Fibroblast of lung (primary cell): ENCODE measurements around the gene CNGA2. TPM values are rescaled to one million over a fixed set of nuclear protein-coding genes. Genes with fewer than 3 reads are reported as not detected.
A peak's percentile ranks its signal among the peaks of the same experiment; 100 is the strongest.

Source experiments
- DNase-seq, 2 donors: peaks; one replicate each; pipeline versions ENCODE4 v3.0.0 to v3.0.0-alpha.2; 2010; ENCODE audit warnings: low read depth in 2 of 2
- H2AFZ ChIP-seq: 2 replicates; pipeline ENCODE4 v1.5.1; 2012; ENCODE audit warnings: low read length, control low read depth, inconsistent platforms
- H3K27ac ChIP-seq: 2 replicates; pipeline ENCODE4 v1.5.1; 2011; ENCODE audit warnings: low read length, control low read depth; ENCODE audit not compliant: insufficient read depth
- H3K27me3 ChIP-seq: 2 replicates; pipeline ENCODE4 v1.5.1; 2011; ENCODE audit warnings: mild to moderate bottlenecking, low read length; ENCODE audit not compliant: control insufficient read depth, insufficient read depth
- H3K36me3 ChIP-seq: 2 replicates; pipeline ENCODE4 v1.5.1; 2011; ENCODE audit warnings: low read length; ENCODE audit not compliant: control insufficient read depth, insufficient read depth
- H3K4me1 ChIP-seq: 2 replicates; pipeline ENCODE4 v1.5.1; 2011; ENCODE audit warnings: low read length; ENCODE audit not compliant: control insufficient read depth, insufficient read depth; ENCODE audit errors: extremely low read depth
- H3K4me2 ChIP-seq: 2 replicates; pipeline ENCODE4 v1.5.1; 2011; ENCODE audit warnings: low read length, control low read depth; ENCODE audit not compliant: insufficient read depth; ENCODE audit errors: extremely low read depth
- H3K4me3 ChIP-seq, 4 experiments: fragments of 200-600 bp in 1 of 4; sonication (generic) in 1 of 4; replicated peaks in 1 of 4; 2 replicates each; pipeline ENCODE4 v1.5.1; 2011 to 2016; ENCODE audit warnings: low read length in 4 of 4, low read depth in 3 of 4, mild to moderate bottlenecking in 3 of 4, control low read depth in 2 of 4, inconsistent platforms in 1 of 4, mixed read lengths in 1 of 4; ENCODE audit not compliant: insufficient read depth in 1 of 4; ENCODE audit errors: control extremely low read depth in 1 of 4
- H3K79me2 ChIP-seq: 2 replicates; pipeline ENCODE4 v1.5.1; 2012; ENCODE audit warnings: mild to moderate bottlenecking, low read length, inconsistent platforms; ENCODE audit not compliant: control insufficient read depth, insufficient read depth
- H3K9ac ChIP-seq: 2 replicates; pipeline ENCODE4 v1.5.1; 2011; ENCODE audit warnings: mild to moderate bottlenecking, low read length, control low read depth; ENCODE audit not compliant: insufficient read depth
- H3K9me3 ChIP-seq: 2 replicates; pipeline ENCODE4 v1.5.1; 2012; ENCODE audit warnings: low read depth, low read length; ENCODE audit not compliant: control insufficient read depth, insufficient read depth
- H4K20me1 ChIP-seq: 2 replicates; pipeline ENCODE4 v1.5.1; 2011; ENCODE audit warnings: low read length; ENCODE audit not compliant: control insufficient read depth, insufficient read depth; ENCODE audit errors: extremely low read depth
- EZH2 ChIP-seq: IDR thresholded peaks from 2 replicates; pipeline ENCODE4 v1.5.1; 2012; ENCODE audit warnings: low read length, control low read depth, mild to moderate bottlenecking; ENCODE audit errors: missing control alignments
- polyA plus RNA-seq, 2 donors: library from polyadenylated mRNA; depleted of rRNA in 1 of 2; stranded (reverse) in 1 of 2; unstranded in 1 of 2; fragments of >200 nt; gene quantifications; 2 replicates each; pipeline ENCODE4 v1.2.1, GENCODE V29; 2011 to 2012; ENCODE audit warnings: missing spikeins in 1 of 2
- total RNA-seq: library from RNA; depleted of rRNA; stranded (reverse); fragments of >200 nt; gene quantifications from 2 replicates; pipeline ENCODE4 v1.2.1, GENCODE V29; 2014
- TF ChIP-seq, protein P1 (sequence below), 2 donors: IDR thresholded peaks in 1 of 2; conservative IDR thresholded peaks in 1 of 2; 1 replicate in 1 of 2; 2 replicates in 1 of 2; pipeline ENCODE4 v1.5.1; 2011 to 2012; ENCODE audit warnings: low read length in 2 of 2, control low read depth in 1 of 2, inconsistent platforms in 1 of 2, low read depth in 1 of 2, mild to moderate bottlenecking in 1 of 2

The CNGA2 gene
- total and polyA plus RNA-seq, 2 donors (not counting 1 experiment from before 2014, with no cell fraction given), result not detected

- H3K4me3 ChIP-seq, result no peak overlapping the region
- no peaks in the 10 kb centered on the region for H3K9me3 ChIP-seq
- H3K27ac ChIP-seq, result no peak overlapping the region
- no peak for DNase-seq
- no peaks in the 10 kb centered on the region for H4K20me1 ChIP-seq
- H3K9ac ChIP-seq, result no peak overlapping the region
- no peak overlapping the region for H2AFZ ChIP-seq
- H3K4me2 ChIP-seq, result no peak overlapping the region
- H3K27me3 ChIP-seq, result no peaks in the 10 kb centered on the region
- H3K4me1 ChIP-seq, result no peaks in the 10 kb centered on the region
- H3K36me3 ChIP-seq, result no peaks in the 10 kb centered on the region
- no peak for TF ChIP-seq EZH2
- no peaks in the 10 kb centered on the region for H3K79me2 ChIP-seq
Measured at GRCh38 chrX:151780621-151781020, 46.1 kb downstream of the CNGA2 start.

- peak overlapping the region; percentile 59 for H3K4me2 ChIP-seq
- H2AFZ ChIP-seq, result no peak overlapping the region
- H3K36me3 ChIP-seq, result no peaks in the 10 kb centered on the region
- H3K4me3 ChIP-seq, result no peak overlapping the region
- no peaks in the 10 kb centered on the region for H3K9me3 ChIP-seq
- peak; percentile 52 to 96 for DNase-seq
- H3K4me1 ChIP-seq, result no peaks in the 10 kb centered on the region
- TF ChIP-seq, protein P1, sequence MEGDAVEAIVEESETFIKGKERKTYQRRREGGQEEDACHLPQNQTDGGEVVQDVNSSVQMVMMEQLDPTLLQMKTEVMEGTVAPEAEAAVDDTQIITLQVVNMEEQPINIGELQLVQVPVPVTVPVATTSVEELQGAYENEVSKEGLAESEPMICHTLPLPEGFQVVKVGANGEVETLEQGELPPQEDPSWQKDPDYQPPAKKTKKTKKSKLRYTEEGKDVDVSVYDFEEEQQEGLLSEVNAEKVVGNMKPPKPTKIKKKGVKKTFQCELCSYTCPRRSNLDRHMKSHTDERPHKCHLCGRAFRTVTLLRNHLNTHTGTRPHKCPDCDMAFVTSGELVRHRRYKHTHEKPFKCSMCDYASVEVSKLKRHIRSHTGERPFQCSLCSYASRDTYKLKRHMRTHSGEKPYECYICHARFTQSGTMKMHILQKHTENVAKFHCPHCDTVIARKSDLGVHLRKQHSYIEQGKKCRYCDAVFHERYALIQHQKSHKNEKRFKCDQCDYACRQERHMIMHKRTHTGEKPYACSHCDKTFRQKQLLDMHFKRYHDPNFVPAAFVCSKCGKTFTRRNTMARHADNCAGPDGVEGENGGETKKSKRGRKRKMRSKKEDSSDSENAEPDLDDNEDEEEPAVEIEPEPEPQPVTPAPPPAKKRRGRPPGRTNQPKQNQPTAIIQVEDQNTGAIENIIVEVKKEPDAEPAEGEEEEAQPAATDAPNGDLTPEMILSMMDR (conservative IDR thresholded peaks at IDR 0.05 in 1 of 2, IDR thresholded peaks at IDR 0.05 in 1 of 2; ENCODE audit: low read depth in 1 of 2, low read length in 2 of 2), result no peak
- TF ChIP-seq EZH2, result no peak
- H3K27me3 ChIP-seq, result no peaks in the 10 kb centered on the region
- H3K27ac ChIP-seq, result no peak overlapping the region
- H3K79me2 ChIP-seq, result no peaks in the 10 kb centered on the region
- no peak overlapping the region for H3K9ac ChIP-seq
- H4K20me1 ChIP-seq, result no peaks in the 10 kb centered on the region
Measured at GRCh38 chrX:151789179-151789800, 54.7 kb downstream of the CNGA2 start.

DNA sequence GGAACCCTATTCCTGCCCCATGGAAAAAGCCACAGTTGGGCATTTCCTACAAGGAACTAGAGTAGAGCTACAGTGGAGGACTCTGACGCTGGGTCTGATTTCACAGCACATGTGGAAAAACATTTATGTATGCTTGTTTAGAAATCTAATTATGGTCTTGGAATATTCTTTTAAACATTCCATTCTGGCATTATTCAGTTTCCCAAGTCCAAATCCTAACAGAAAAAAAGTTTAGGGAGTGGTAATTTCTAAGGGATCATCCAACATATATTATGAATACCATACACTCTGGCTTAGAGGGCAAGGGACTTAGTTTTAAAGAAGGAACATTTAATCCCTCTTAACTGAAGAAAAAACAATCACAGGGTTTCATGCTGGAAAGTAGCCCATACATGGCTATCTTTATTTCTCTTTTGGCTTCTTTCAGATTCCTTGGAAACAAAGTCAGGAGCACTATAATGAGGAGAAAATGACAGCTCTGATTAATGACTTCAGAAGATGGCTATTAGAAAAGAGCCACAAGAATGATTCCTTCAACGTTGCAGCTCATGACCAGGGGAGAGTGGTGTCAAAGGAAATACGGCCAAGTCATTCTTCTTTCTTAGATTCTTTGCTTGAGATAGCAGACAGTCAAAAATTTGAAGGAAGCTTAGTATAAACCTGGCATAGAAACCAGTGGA, 56.1 kb downstream of the CNGA2 start:
- no peak for TF ChIP-seq EZH2
- TF ChIP-seq, protein P1 (conservative IDR thresholded peaks at IDR 0.05 in 1 of 2, IDR thresholded peaks at IDR 0.05 in 1 of 2; ENCODE audit: low read depth in 1 of 2, low read length in 2 of 2), result no peak
- H3K9me3 ChIP-seq, result no peaks in the 10 kb centered on the region

More for the DNA sequence above, 56.1 kb downstream of the CNGA2 start:
- H3K4me3 ChIP-seq, result no peak overlapping the region
- H3K36me3 ChIP-seq, result no peaks in the 10 kb centered on the region
- no peak overlapping the region for H3K27ac ChIP-seq
- no peaks in the 10 kb centered on the region for H3K27me3 ChIP-seq
- H2AFZ ChIP-seq, result no peak overlapping the region
- H3K79me2 ChIP-seq, result no peaks in the 10 kb centered on the region
- H3K4me1 ChIP-seq, result no peaks in the 10 kb centered on the region
- H3K9ac ChIP-seq, result no peak overlapping the region
- no peak overlapping the region for H3K4me2 ChIP-seq
- peak; percentile 1 to 86 for DNase-seq
- no peaks in the 10 kb centered on the region for H4K20me1 ChIP-seq
